Central memory CD8-positive, alpha-beta T cell (primary cell): ENCODE measurements around the gene ST8SIA4.

Experiments used
- ATAC-seq: fragments of 150-1000 bp; cut with Tn5 transposase; replicated peaks from 2 replicates; pipeline ENCODE4 v1.10.0; 2022; ENCODE audit warnings: mild to moderate bottlenecking, moderate FRiP score, moderate number of reproducible peaks; ENCODE audit not compliant: poor library complexity, severe bottlenecking; ENCODE audit errors: extremely low read depth
- DNase-seq, 2 donors: peaks; one replicate each; pipeline ENCODE4 v3.0.0; 2021; ENCODE audit warnings: low spot score in 2 of 2
- H3K27ac Mint-ChIP-seq: one replicate; pipeline ENCODE4 v1.8.0; 2022; ENCODE audit warnings: low read depth, mild to moderate bottlenecking, moderate library complexity, mixed read lengths
- H3K27me3 Mint-ChIP-seq: one replicate; pipeline ENCODE4 v1.8.0; 2022; ENCODE audit warnings: mixed read lengths
- H3K36me3 Mint-ChIP-seq: one replicate; pipeline ENCODE4 v1.8.0; 2022; ENCODE audit warnings: mild to moderate bottlenecking, moderate library complexity, mixed read lengths; ENCODE audit not compliant: insufficient read depth
- H3K4me1 Mint-ChIP-seq: one replicate; pipeline ENCODE4 v1.8.0; 2022; ENCODE audit warnings: mixed read lengths
- H3K4me3 Mint-ChIP-seq: one replicate; pipeline ENCODE4 v1.8.0; 2022; ENCODE audit warnings: mild to moderate bottlenecking, moderate library complexity, mixed read lengths
- H3K9me3 Mint-ChIP-seq: one replicate; pipeline ENCODE4 v1.8.0; 2022; ENCODE audit warnings: mixed read lengths

The ST8SIA4 gene

GRCh38 chr5:100803397-100803796, 99.7 kb downstream of the ST8SIA4 start:
- H3K36me3 Mint-ChIP-seq: no peaks in the 10 kb centered on the region

GRCh38 chr5:100802208-100802607, 100.9 kb downstream of the ST8SIA4 start:
- Mint-ChIP-seq H3K36me3 (no peaks in the 10 kb centered on the region), H3K9me3 (peaks cover 6% of the 10 kb centered on the region), H3K4me1 (no peaks in the 10 kb centered on the region), H3K4me3 (no peak overlapping the region), H3K27ac (no peak overlapping the region), H3K27me3 (no peaks in the 10 kb centered on the region)
- no peak for ATAC-seq
- no peak for DNase-seq

More at GRCh38 chr5:100803397-100803796, 99.7 kb downstream of the ST8SIA4 start:
- no peak for DNase-seq
- no peak for ATAC-seq
- Mint-ChIP-seq H3K4me1 (no peaks in the 10 kb centered on the region), H3K27ac (no peak overlapping the region), H3K4me3 (no peak overlapping the region), H3K9me3 (peaks cover 6% of the 10 kb centered on the region), H3K27me3 (no peaks in the 10 kb centered on the region)

- DNase-seq (no peak), ATAC-seq (no peak)
- Mint-ChIP-seq H3K4me3 (no peak overlapping the region), H3K27ac (no peak overlapping the region), H3K4me1 (no peaks in the 10 kb centered on the region), H3K36me3 (no peaks in the 10 kb centered on the region), H3K9me3 (peaks cover 6% of the 10 kb centered on the region), H3K27me3 (no peaks in the 10 kb centered on the region)
Observed at GRCh38 chr5:100800562-100800961, 102.5 kb downstream of the ST8SIA4 start.

GRCh38 chr5:100799166-100799565, 103.9 kb downstream of the ST8SIA4 start:
- Mint-ChIP-seq H3K9me3 (peaks cover 6% of the 10 kb centered on the region), H3K4me1 (no peaks in the 10 kb centered on the region), H3K4me3 (no peak overlapping the region), H3K27me3 (no peaks in the 10 kb centered on the region), H3K36me3 (no peaks in the 10 kb centered on the region), H3K27ac (no peak overlapping the region)
- no peak for DNase-seq
- no peak for ATAC-seq

- no peaks in the 10 kb centered on the region for H3K27me3 Mint-ChIP-seq
- H3K4me1 Mint-ChIP-seq: no peaks in the 10 kb centered on the region
- DNase-seq (no peak), ATAC-seq (no peak)
- H3K4me3 Mint-ChIP-seq: no peak overlapping the region
- peaks cover 2% of the 10 kb centered on the region for H3K36me3 Mint-ChIP-seq
- H3K27ac Mint-ChIP-seq: no peak overlapping the region
- H3K9me3 Mint-ChIP-seq: peaks cover 6% of the 10 kb centered on the region
Observed at GRCh38 chr5:100797861-100798260, 105.2 kb downstream of the ST8SIA4 start.

GRCh38 chr5:100796851-100797250, 106.2 kb downstream of the ST8SIA4 start:
- Mint-ChIP-seq H3K4me1 (no peaks in the 10 kb centered on the region), H3K27me3 (no peaks in the 10 kb centered on the region)

GRCh38 chr5:100794844-100795243, 108.2 kb downstream of the ST8SIA4 start:
- no peak for ATAC-seq
- Mint-ChIP-seq H3K4me1 (peaks cover 10% of the 10 kb centered on the region), H3K27me3 (no peaks in the 10 kb centered on the region), H3K9me3 (no peaks in the 10 kb centered on the region), H3K4me3 (no peak overlapping the region), H3K36me3 (peaks cover 2% of the 10 kb centered on the region), H3K27ac (no peak overlapping the region)
- no peak for DNase-seq

More at GRCh38 chr5:100796851-100797250, 106.2 kb downstream of the ST8SIA4 start:
- Mint-ChIP-seq H3K27ac (no peak overlapping the region), H3K4me3 (no peak overlapping the region), H3K9me3 (peaks cover 1% of the 10 kb centered on the region), H3K36me3 (peaks cover 2% of the 10 kb centered on the region)
- ATAC-seq (no peak), DNase-seq (no peak)

GRCh38 chr5:100794218-100794617, 108.9 kb downstream of the ST8SIA4 start:
- H3K27me3 Mint-ChIP-seq: no peaks in the 10 kb centered on the region
- H3K9me3 Mint-ChIP-seq: no peaks in the 10 kb centered on the region
- H3K4me1 Mint-ChIP-seq: peaks cover 13% of the 10 kb centered on the region
- H3K27ac Mint-ChIP-seq: no peak overlapping the region
- ATAC-seq (no peak), DNase-seq (no peak)
- H3K36me3 Mint-ChIP-seq: peaks cover 2% of the 10 kb centered on the region
- H3K4me3 Mint-ChIP-seq: no peak overlapping the region

- ATAC-seq: no peak
- Mint-ChIP-seq H3K36me3 (peaks cover 2% of the 10 kb centered on the region), H3K27me3 (no peaks in the 10 kb centered on the region), H3K4me3 (no peak overlapping the region), H3K4me1 (peaks cover 18% of the 10 kb centered on the region), H3K9me3 (no peaks in the 10 kb centered on the region), H3K27ac (no peak overlapping the region)
- DNase-seq: no peak
Observed at GRCh38 chr5:100792781-100793180, 110.3 kb downstream of the ST8SIA4 start.

GRCh38 chr5:100791391-100791790, 111.7 kb downstream of the ST8SIA4 start:
- Mint-ChIP-seq H3K9me3 (no peaks in the 10 kb centered on the region), H3K4me1 (peaks cover 18% of the 10 kb centered on the region), H3K27ac (no peak overlapping the region), H3K27me3 (no peaks in the 10 kb centered on the region), H3K36me3 (peaks cover 2% of the 10 kb centered on the region), H3K4me3 (no peak overlapping the region)
- ATAC-seq (no peak), DNase-seq (no peak)

- no peak for DNase-seq
- peaks cover 18% of the 10 kb centered on the region for H3K4me1 Mint-ChIP-seq
- peaks cover 2% of the 10 kb centered on the region for H3K36me3 Mint-ChIP-seq
- H3K27me3 Mint-ChIP-seq: no peaks in the 10 kb centered on the region
- H3K9me3 Mint-ChIP-seq: no peaks in the 10 kb centered on the region
- ATAC-seq: no peak
- peak overlapping the region; percentile 24 for H3K27ac Mint-ChIP-seq
- peak overlapping the region; percentile 48 for H3K4me3 Mint-ChIP-seq
Observed at GRCh38 chr5:100790951-100791350, 112.1 kb downstream of the ST8SIA4 start.

GRCh38 chr5:100790170-100790665, 112.9 kb downstream of the ST8SIA4 start:
- Mint-ChIP-seq H3K27ac (peak overlapping the region; percentile 24), H3K9me3 (no peaks in the 10 kb centered on the region), H3K4me1 (peaks cover 18% of the 10 kb centered on the region), H3K36me3 (peaks cover 2% of the 10 kb centered on the region), H3K4me3 (peak overlapping the region; percentile 48), H3K27me3 (no peaks in the 10 kb centered on the region)
- ATAC-seq (peak; percentile 54), DNase-seq (no peak)

GRCh38 chr5:100789694-100790093, 113.4 kb downstream of the ST8SIA4 start:
- no peak for ATAC-seq
- no peaks in the 10 kb centered on the region for H3K9me3 Mint-ChIP-seq
- no peak overlapping the region for H3K27ac Mint-ChIP-seq
- no peak for DNase-seq
- H3K4me1 Mint-ChIP-seq: peaks cover 18% of the 10 kb centered on the region
- H3K4me3 Mint-ChIP-seq: peak overlapping the region; percentile 48
- H3K27me3 Mint-ChIP-seq: no peaks in the 10 kb centered on the region
- peaks cover 2% of the 10 kb centered on the region for H3K36me3 Mint-ChIP-seq
